GM21723 (cell line): ENCODE measurements around the gene COMMD7.
"Not testable (repeated sequence)": the region's sequence is repeated elsewhere in the genome, so short reads cannot be mapped to it uniquely, and the experiment has no call there.

ENCODE experiments used
- ATAC-seq: cut with Tn5 transposase; IDR thresholded peaks from one replicate; pipeline ENCODE4 v1.9.1; 2021; ENCODE audit warnings: mild to moderate bottlenecking, moderate library complexity; ENCODE audit not compliant: unreplicated experiment

The COMMD7 gene

GRCh38 chr20:32737371-32738223 lies 5.7 kb downstream of the COMMD7 start:
- ATAC-seq = no peak

- ATAC-seq = no peak
Observed at GRCh38 chr20:32731882-32732266, 11.4 kb downstream of the COMMD7 start.

GRCh38 chr20:32729334-32729733 lies 13.9 kb downstream of the COMMD7 start:
- ATAC-seq = not testable (repeated sequence)

- not testable (repeated sequence) for ATAC-seq
Observed at GRCh38 chr20:32728435-32728834, 14.8 kb downstream of the COMMD7 start.

- no peak for ATAC-seq
Observed at GRCh38 chr20:32727683-32728082, 15.6 kb downstream of the COMMD7 start.

GRCh38 chr20:32718749-32719348 lies 24.4 kb downstream of the COMMD7 start:
- ATAC-seq = no peak

- ATAC-seq = no peak
Observed at GRCh38 chr20:32711346-32711745, 31.9 kb downstream of the COMMD7 start.

- no peak for ATAC-seq
Observed at GRCh38 chr20:32709632-32710121, 33.6 kb downstream of the COMMD7 start.

GRCh38 chr20:32709029-32709631 lies 34.1 kb downstream of the COMMD7 start:
- ATAC-seq = not testable (repeated sequence)

GRCh38 chr20:32707691-32708581 lies 35.3 kb downstream of the COMMD7 start:
- ATAC-seq = no peak

GRCh38 chr20:32706486-32706885 lies 36.8 kb downstream of the COMMD7 start:
- no peak for ATAC-seq

GRCh38 chr20:32702706-32703425 lies 40.4 kb downstream of the COMMD7 start:
- no peak for ATAC-seq

GRCh38 chr20:32697608-32698007 lies 45.7 kb downstream of the COMMD7 start:
- no peak for ATAC-seq

GRCh38 chr20:32695089-32695488 lies 48.2 kb downstream of the COMMD7 start:
- no peak for ATAC-seq

GRCh38 chr20:32688966-32689365 lies 54.3 kb downstream of the COMMD7 start:
- ATAC-seq = not testable (repeated sequence)

- no peak for ATAC-seq
Observed at GRCh38 chr20:32687180-32687532, 56.1 kb downstream of the COMMD7 start.

- no peak for ATAC-seq
Observed at GRCh38 chr20:32686530-32687179, 56.6 kb downstream of the COMMD7 start.

GRCh38 chr20:32685541-32686529 lies 57.4 kb downstream of the COMMD7 start:
- no peak for ATAC-seq
